ENCODE data around the gene DIRAS2.
"Not testable (repeated sequence)": the region's sequence is repeated elsewhere in the genome, so short reads cannot be mapped to it uniquely, and the experiment has no call there.

Gene DIRAS2

GRCh38 chr9:90642570-90643539 lies at the start of gene DIRAS2:
Gene DIRAS2, minus strand, starts transcription at chr9:90642824. Its CDS starts 28,997 bp downstream, at chr9:90613827.
- Mint-ChIP-seq H3K27me3 (peaks cover 50% of the 10 kb centered on the region), H3K9me3 (no peaks in the 10 kb centered on the region), H3K4me1 (peaks cover 6% of the 10 kb centered on the region), H3K27ac (no peak within 1 kb of the TSS), H3K4me3 (peak within 1 kb of the TSS; percentile 59), H3K36me3 (ENCODE audit: low read depth) (no peaks in the 10 kb centered on the region)
- peak; percentile 86 for ATAC-seq
- DNase-seq = peak; percentile 30

DNA sequence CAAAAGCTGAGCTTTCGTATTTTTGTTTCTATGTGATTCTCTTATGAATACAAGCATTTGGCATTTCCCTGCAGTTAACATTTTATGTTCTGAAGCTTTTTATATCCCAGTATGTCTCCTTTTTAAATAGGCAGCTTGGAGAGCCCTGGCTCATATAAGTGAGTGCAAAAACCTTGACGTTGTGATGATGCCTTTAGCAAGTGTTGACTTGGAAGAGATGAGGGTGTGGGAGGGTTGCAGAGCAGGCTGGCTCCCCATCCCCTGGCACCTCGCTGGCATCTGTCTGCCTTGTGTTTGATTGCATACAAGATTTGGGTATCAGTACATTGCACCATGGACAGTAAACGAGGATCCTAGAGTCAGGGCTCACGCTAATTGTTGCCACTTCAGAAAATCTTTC lies 42.1 kb upstream of the DIRAS2 start:
- H3K4me3 Mint-ChIP-seq = no peak overlapping the region
- DNase-seq (no peak), ATAC-seq (no peak)
- H3K36me3 Mint-ChIP-seq (ENCODE audit: low read depth) = no peaks in the 10 kb centered on the region
- no peaks in the 10 kb centered on the region for H3K4me1 Mint-ChIP-seq
- peaks cover 4% of the 10 kb centered on the region for H3K27me3 Mint-ChIP-seq
- no peak overlapping the region for H3K27ac Mint-ChIP-seq
- H3K9me3 Mint-ChIP-seq = peaks cover 8% of the 10 kb centered on the region

DNA sequence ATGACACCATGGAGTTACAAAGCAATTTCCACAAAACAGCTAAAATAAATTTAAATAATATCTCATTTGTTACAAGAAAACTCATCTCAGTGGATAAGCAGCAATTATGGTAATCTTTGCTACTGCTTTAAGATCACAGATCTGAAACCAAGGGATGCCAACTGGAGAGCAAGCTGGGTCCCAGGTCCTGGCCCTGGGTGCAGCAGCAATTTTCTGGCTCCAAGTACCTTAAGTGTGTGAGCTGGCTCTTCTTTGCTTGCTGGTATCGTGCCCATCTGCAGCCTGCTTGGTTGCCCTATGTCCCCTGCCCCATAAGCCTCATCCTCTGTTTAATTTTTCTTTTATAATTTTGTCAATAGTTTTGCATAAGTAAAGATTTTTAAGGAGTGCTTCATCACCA lies 41.5 kb upstream of the DIRAS2 start:
- Mint-ChIP-seq H3K27ac (no peak overlapping the region), H3K36me3 (ENCODE audit: low read depth) (no peaks in the 10 kb centered on the region)
- ATAC-seq = no peak

GRCh38 chr9:90680534-90680933 lies 37.9 kb upstream of the DIRAS2 start:
- H3K27ac Mint-ChIP-seq = no peak overlapping the region
- DNase-seq (no peak), ATAC-seq (no peak)
- H3K4me1 Mint-ChIP-seq = no peaks in the 10 kb centered on the region
- H3K36me3 Mint-ChIP-seq (ENCODE audit: low read depth) = no peaks in the 10 kb centered on the region
- no peak overlapping the region for H3K4me3 Mint-ChIP-seq
- H3K9me3 Mint-ChIP-seq = no peaks in the 10 kb centered on the region
- peaks cover 2% of the 10 kb centered on the region for H3K27me3 Mint-ChIP-seq

More for the DNA sequence above, 41.5 kb upstream of the DIRAS2 start:
- Mint-ChIP-seq H3K9me3 (peaks cover 8% of the 10 kb centered on the region), H3K4me1 (no peaks in the 10 kb centered on the region), H3K27me3 (peaks cover 4% of the 10 kb centered on the region), H3K4me3 (no peak overlapping the region)
- no peak for DNase-seq

DNA sequence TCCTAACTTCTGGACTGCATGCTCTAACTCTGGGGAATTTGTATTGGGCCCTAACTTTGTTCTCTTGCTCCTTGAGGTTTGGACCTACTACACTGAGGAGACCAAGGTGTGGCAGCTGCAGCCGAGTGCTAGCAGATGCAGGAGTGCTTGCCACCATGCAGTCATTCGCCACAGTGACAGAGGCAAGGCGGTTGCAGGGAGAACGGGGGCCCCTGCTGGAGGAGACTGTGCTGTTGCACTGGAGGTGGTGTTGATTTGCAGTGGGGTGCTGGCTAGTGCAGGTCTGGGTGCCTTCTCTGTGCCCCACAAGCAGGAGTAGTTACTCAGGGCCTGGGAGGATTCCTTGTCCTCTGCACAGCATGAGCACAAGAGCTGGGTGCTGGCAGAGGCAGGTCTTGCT lies 22.4 kb upstream of the DIRAS2 start:
- Mint-ChIP-seq H3K4me1 (no peaks in the 10 kb centered on the region), H3K4me3 (no peak overlapping the region), H3K27me3 (peaks cover 28% of the 10 kb centered on the region), H3K27ac (no peak overlapping the region), H3K36me3 (ENCODE audit: low read depth) (no peaks in the 10 kb centered on the region), H3K9me3 (peaks cover 13% of the 10 kb centered on the region)
- ATAC-seq (no peak), DNase-seq (no peak)

- Mint-ChIP-seq H3K9me3 (peaks cover 13% of the 10 kb centered on the region), H3K4me1 (no peaks in the 10 kb centered on the region), H3K27me3 (peaks cover 22% of the 10 kb centered on the region), H3K27ac (no peak overlapping the region), H3K4me3 (no peak overlapping the region), H3K36me3 (ENCODE audit: low read depth) (no peaks in the 10 kb centered on the region)
- ATAC-seq = no peak
- DNase-seq = no peak
Observed at GRCh38 chr9:90659650-90660364, 17.2 kb upstream of the DIRAS2 start.

GRCh38 chr9:90658783-90659182 lies 16.2 kb upstream of the DIRAS2 start:
- Mint-ChIP-seq H3K4me1 (no peaks in the 10 kb centered on the region), H3K27ac (no peak overlapping the region), H3K36me3 (ENCODE audit: low read depth) (no peaks in the 10 kb centered on the region), H3K27me3 (peaks cover 24% of the 10 kb centered on the region), H3K9me3 (peaks cover 6% of the 10 kb centered on the region), H3K4me3 (no peak overlapping the region)
- DNase-seq (no peak), ATAC-seq (no peak)

DNA sequence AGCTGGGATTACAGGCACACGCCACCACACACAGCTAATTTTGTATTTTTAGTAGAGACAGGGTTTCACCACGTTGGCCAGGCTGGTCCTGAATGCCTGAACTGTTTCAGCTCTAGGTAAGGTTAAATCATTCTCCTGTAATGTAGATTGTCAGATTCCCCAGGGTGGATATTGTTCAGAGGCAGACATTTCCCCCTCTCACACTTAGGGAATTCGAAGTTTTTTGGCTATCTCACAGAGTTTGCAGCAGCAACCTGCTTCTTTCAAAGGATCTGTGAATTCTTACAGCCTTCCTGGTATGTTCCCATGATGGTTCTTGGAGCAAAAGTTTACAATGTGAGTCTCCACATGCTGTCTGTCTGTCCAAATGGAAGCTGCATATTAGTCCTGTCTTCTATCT lies 15.6 kb upstream of the DIRAS2 start:
- Mint-ChIP-seq H3K36me3 (ENCODE audit: low read depth) (no peaks in the 10 kb centered on the region), H3K4me1 (no peaks in the 10 kb centered on the region), H3K27me3 (peaks cover 23% of the 10 kb centered on the region), H3K4me3 (no peak overlapping the region), H3K9me3 (peaks cover 4% of the 10 kb centered on the region), H3K27ac (no peak overlapping the region)
- DNase-seq = no peak
- ATAC-seq = no peak

- not testable (repeated sequence) for H3K27ac Mint-ChIP-seq; ATAC-seq; DNase-seq; H3K4me1 Mint-ChIP-seq; H3K4me3 Mint-ChIP-seq; H3K9me3 Mint-ChIP-seq; H3K36me3 Mint-ChIP-seq (ENCODE audit: low read depth)
- H3K27me3 Mint-ChIP-seq = peaks cover 14% of the 10 kb centered on the region
Observed at GRCh38 chr9:90656876-90657275, 14.3 kb upstream of the DIRAS2 start.

- H3K27ac Mint-ChIP-seq = no peak overlapping the region
- H3K4me3 Mint-ChIP-seq = no peak overlapping the region
- H3K9me3 Mint-ChIP-seq = peaks cover 25% of the 10 kb centered on the region
- no peaks in the 10 kb centered on the region for H3K36me3 Mint-ChIP-seq (ENCODE audit: low read depth)
- peaks cover 14% of the 10 kb centered on the region for H3K27me3 Mint-ChIP-seq
- H3K4me1 Mint-ChIP-seq = no peaks in the 10 kb centered on the region
- DNase-seq = no peak
- no peak for ATAC-seq
Observed at GRCh38 chr9:90651246-90651645, 8.6 kb upstream of the DIRAS2 start.

- Mint-ChIP-seq H3K27ac (no peak overlapping the region), H3K36me3 (ENCODE audit: low read depth) (no peaks in the 10 kb centered on the region), H3K4me3 (no peak overlapping the region), H3K27me3 (peaks cover 28% of the 10 kb centered on the region), H3K4me1 (no peaks in the 10 kb centered on the region), H3K9me3 (peaks cover 25% of the 10 kb centered on the region)
- DNase-seq (no peak), ATAC-seq (no peak)
Observed at GRCh38 chr9:90647843-90648242, 5.2 kb upstream of the DIRAS2 start.

DNA sequence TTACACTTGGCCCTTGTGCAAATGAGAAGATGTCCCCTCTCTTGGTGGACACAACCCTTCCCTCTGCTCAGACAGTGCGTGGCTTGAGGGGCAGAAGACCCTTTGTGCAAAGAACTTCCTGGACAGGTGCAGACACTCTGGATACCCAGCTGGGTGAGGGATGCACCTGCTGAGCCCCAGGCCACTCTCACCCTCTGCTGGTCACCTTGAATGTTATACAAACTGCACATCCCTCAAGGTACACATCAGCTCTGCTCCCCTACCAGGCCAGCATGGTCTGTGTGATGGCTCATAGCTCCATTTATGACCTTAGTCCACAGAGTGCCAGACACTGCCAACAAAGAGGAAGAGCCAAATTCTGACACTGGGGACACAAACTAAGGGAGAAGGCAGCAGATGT lies 3.1 kb upstream of the DIRAS2 start:
- no peak for ATAC-seq
- DNase-seq = no peak
- Mint-ChIP-seq H3K36me3 (ENCODE audit: low read depth) (no peaks in the 10 kb centered on the region), H3K27me3 (peaks cover 45% of the 10 kb centered on the region), H3K27ac (no peak overlapping the region), H3K4me1 (peaks cover 6% of the 10 kb centered on the region), H3K4me3 (no peak overlapping the region), H3K9me3 (peaks cover 19% of the 10 kb centered on the region)

GRCh38 chr9:90641884-90642487 lies 638 bp downstream of the DIRAS2 start:
- no peak overlapping the region for H3K4me3 Mint-ChIP-seq
- H3K4me1 Mint-ChIP-seq = peaks cover 6% of the 10 kb centered on the region
- H3K27me3 Mint-ChIP-seq = peaks cover 52% of the 10 kb centered on the region
- ATAC-seq (no peak), DNase-seq (no peak)
- H3K36me3 Mint-ChIP-seq (ENCODE audit: low read depth) = no peaks in the 10 kb centered on the region
- no peak overlapping the region for H3K27ac Mint-ChIP-seq
- no peaks in the 10 kb centered on the region for H3K9me3 Mint-ChIP-seq

DNA sequence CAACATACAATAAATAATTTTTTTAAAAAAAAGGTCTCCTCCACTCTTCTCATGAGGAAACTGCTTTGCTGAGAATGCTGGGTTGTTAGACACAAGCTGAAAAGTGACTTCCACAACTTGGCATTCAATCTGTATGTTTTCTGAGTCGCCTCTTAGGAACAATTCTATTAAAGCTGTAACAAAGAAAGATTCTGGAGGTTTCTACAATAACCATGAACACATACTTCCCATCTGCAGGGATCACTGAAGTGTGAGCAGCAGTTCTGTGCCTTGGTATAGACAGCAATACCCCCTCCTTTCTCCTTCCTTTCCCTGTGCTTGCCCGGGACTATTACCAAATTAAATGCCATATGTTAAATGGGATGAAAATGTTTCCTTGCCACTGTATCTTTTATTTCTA lies 1.5 kb downstream of the DIRAS2 start:
- no peak for DNase-seq
- Mint-ChIP-seq H3K4me3 (no peak overlapping the region), H3K27me3 (peaks cover 47% of the 10 kb centered on the region), H3K9me3 (no peaks in the 10 kb centered on the region), H3K36me3 (ENCODE audit: low read depth) (no peaks in the 10 kb centered on the region), H3K4me1 (peaks cover 6% of the 10 kb centered on the region), H3K27ac (no peak overlapping the region)
- no peak for ATAC-seq

- ATAC-seq (no peak), DNase-seq (no peak)
- Mint-ChIP-seq H3K36me3 (ENCODE audit: low read depth) (no peaks in the 10 kb centered on the region), H3K4me3 (no peak overlapping the region), H3K4me1 (peaks cover 6% of the 10 kb centered on the region), H3K9me3 (no peaks in the 10 kb centered on the region), H3K27ac (no peak overlapping the region), H3K27me3 (peaks cover 43% of the 10 kb centered on the region)
Observed at GRCh38 chr9:90640361-90640760, 2.3 kb downstream of the DIRAS2 start.

All from activated naive CD8-positive, alpha-beta T cell treated with anti-CD3 and anti-CD28 coated beads, Interleukin-2, amount 50 U/mL, for 24 hours (primary cell).